NCI-H82 treated with DMSO at 0.1 percent for 48 hours (cell line): ENCODE results near the gene NT5M.

Experiments
- DNase-seq: peaks from one replicate; lab custom pipeline; 2025; ENCODE audit not compliant: unreplicated experiment; lab: John Stamatoyannopoulos, UW

The NT5M gene

DNA sequence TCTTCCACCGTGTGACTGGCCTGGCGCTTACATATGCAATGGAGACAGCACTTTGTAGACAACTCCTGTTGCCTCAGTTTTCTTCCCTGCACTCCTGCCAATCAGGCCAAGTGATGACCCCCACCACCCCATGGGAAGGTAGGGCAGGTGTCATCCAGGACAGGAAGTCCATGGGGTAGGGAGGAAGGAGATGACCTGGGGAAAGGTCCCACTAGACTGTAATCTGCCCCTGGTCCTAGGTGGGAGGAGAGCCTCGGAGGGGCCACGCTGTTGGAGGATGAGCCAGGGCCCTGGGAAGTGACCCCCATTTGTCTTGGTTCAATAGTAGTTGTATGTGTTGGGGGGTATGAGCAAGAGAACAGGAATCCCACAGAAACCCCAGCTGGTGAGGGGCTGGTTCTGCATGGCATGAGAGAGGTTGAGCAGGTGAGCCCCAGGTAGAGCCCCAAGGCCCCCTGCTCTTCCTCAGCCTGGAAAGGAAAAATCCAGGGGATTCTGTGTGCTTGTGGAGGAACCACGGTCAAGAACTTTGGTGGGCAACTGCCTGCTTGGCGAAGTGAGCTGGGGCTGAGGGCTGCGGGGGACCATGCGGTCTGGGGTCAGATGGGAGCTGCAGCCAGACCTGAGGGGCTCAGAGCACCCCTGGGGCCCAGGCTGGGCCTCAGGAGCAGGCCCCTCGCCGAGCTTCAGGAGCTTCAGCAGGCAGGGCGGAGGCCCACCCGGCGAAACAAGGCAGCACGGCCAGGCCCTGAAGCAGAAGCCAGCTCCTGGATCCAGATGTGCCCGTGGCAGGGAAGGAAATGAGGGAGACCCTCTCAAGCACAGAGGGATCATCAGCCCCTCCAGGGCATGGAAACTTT, 50.7 kb downstream of the NT5M start:
- no peak for DNase-seq

GRCh38 chr17:17354560-17355349, 51.6 kb downstream of the NT5M start:
- DNase-seq, result peak; percentile 42

GRCh38 chr17:17355426-17355825, 52.3 kb downstream of the NT5M start:
- DNase-seq, result no peak

- DNase-seq, result peak; percentile 78
Measured at GRCh38 chr17:17356149-17356930, 53.2 kb downstream of the NT5M start.

GRCh38 chr17:17356931-17357270, 53.7 kb downstream of the NT5M start:
- no peak for DNase-seq

DNA sequence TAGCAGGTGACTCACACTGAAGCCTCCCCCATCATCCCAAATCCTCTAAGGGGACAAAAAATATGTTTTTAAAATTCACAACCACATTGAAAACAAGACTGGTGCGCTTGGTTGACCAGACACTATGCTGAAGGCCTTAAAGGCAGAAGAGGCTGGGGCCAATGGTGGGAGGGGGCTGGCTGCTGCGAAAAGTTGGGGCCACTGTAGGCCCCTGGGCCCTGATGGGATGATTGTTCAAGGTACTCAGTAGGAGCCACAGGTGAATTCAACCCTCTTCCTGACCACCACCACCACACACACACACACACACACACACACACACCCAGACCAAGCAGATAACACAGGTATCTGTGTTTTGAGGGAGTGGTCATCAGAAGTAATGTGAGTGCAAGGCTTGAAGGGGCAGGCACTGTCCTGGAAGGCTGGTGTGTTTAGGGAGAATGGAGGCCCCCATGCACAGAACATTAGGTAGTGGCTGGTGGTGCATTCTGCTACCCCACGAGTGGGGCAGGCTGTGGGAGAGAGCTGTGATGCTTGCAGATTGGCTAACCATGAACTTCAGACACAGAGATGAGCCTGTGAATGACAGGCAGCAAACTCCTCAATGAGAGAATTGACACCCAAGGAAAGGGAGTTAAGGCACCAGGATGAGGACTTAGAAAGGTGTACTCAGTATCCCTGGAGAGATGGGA, 55.0 kb downstream of the NT5M start:
- no peak for DNase-seq

DNA sequence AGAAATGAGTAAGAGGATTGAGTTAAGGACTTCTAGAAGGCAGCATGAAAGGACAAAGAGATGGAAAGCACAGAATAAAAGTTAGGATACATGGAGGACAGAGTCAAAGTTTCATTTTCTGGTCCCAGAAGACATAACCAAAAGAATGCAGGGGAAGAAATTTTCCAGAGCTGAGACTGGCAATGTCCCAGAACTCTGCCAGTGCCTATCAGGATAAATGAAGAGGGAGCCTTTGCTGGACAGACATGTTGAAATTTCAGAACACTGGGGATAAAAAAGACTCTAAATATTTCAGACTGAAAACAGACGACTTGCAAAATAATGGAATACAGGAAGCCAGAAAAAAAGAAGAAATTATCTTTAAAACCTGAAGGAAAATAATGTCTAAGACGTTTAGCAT, 55.7 kb downstream of the NT5M start:
- DNase-seq, result no peak

DNA sequence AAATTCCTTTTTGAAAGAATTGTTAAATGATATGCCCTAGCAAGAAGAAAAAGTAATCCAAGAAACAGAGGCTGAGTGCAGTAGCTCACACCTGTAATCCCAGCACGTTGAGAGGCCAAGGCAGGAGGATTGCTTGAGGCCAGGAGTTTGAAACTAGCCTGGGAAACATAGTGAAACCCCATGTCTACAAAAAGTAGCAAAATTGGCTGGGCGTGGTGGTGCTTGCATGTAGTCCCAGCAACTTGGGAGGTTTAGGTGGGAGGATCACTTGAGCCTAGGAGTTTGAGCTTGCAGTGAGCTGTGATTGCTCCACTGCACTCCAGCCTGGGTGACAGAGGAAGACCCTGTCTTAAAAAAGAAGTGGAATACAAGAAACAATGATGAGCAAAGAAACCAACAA, 56.1 kb downstream of the NT5M start:
- DNase-seq, result no peak

GRCh38 chr17:17360087-17360730, 57.0 kb downstream of the NT5M start:
- DNase-seq, result no peak

DNA sequence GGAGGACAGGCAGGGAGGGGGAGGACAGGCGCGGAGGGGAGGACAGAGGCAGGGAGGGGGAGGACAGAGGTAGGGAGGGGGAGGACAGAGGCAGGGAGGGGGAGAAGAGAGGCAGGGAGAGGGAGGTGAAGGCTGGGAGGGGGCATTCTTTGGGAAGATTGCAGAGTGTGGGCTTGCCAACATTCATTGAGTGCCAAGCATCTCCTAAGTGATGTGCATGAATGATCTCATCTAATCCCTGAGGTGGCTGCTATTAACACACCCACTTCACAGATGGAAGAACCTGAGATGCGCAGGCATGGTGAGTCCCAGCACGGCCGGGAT, 58.3 kb downstream of the NT5M start:
- DNase-seq, result no peak

DNA sequence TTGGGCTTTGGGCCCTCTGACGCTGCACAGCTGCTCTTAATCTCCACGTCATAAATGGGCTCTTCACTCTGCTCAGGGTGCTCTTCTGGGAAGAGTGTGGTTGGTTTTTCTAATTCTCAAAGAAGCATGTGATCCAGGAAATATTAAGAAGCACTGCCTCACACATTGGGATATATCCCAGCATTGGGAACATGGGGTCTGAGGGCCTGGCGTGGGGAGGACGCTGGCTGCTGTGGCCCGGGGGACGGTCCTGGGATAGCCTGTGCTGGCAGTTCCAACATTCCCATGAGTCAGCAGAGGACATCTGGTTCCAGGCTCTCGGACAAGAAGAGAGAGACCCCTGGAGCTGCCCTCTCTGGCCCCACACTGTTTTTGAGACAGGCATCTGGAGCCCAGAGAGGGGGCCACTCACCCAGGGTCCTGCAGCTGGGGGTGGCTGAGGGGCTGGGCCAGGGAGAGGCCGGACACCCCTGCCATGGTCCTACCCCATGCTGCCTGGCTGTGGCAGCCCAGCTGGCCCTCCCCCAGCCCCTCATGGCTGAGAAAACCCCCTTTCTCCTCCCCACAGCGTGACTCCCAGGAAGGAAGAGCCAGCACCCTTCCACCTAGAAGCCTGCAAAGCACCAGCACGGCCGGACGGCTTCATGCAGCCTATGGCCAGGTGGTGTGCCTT, 58.8 kb downstream of the NT5M start:
- DNase-seq, result no peak

DNA sequence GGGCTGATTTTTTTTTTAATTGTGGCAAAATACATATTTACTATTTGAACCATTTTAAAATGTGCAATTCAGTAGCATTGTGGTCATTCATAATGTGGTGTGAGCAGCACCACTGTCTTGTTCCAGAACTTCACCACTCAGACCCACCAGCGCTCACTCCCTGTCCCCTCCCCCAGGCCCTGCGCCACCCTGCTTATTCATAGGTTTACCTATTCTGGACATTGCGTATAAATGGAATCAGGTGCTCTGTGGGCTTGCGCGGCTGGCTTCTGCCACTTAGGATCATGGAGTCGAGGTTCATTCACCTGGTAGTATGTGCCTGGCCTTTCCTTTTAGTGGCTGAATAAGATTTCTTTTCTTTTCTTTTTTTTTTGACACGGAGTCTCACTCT, 59.4 kb downstream of the NT5M start:
- DNase-seq, result no peak

DNA sequence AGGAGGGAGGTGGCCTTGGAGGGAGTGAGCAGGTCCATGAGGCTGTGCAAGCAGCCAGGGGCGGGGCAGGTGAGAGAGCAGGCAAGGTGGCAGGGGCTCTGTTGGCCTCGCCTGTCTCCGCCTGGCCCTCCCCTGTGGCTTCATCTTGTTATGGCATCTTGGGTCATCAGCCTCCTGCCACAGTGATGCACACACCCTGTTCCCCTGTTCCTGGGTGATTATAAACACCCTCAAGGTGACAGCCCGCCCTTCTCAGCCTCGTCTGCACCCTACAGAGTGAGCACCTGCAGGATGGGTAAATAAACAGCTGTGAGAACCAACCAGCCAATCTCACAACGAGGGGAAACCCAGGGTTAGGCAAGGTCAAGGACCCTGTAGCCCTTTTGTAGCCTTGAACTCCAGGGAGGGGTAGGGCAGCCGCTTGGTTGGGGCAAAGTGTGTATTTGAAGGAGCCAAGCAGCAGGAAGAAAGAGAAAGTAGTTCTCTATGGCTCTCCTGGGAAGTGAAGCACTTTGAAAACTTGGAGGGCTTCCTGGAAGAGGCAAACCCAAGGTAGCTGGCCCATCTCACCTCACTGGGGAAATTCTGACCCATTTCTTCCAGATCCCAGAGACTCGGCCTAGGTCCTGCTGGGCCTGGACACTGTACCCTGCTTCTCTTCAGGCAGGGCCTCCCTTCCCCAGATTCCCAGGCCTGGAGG, 60.6 kb downstream of the NT5M start:
- peak; percentile 20 for DNase-seq

DNA sequence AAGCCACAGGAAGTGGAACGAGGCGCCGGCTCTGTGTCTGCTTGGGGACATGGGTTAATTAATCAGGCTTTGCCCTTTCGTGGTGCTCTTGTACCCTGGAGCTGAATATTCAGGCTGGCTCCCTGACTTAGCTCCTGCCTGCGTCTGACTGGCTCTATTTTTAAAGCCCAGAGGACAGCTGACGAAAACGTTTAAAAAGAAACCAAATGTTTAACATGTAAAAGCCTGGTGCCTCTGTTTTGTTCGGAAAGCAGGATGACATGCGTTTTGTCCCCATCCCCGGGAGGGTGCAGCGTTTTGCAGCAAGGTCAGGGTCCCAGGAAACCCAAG, 61.1 kb downstream of the NT5M start:
- DNase-seq, result no peak

DNA sequence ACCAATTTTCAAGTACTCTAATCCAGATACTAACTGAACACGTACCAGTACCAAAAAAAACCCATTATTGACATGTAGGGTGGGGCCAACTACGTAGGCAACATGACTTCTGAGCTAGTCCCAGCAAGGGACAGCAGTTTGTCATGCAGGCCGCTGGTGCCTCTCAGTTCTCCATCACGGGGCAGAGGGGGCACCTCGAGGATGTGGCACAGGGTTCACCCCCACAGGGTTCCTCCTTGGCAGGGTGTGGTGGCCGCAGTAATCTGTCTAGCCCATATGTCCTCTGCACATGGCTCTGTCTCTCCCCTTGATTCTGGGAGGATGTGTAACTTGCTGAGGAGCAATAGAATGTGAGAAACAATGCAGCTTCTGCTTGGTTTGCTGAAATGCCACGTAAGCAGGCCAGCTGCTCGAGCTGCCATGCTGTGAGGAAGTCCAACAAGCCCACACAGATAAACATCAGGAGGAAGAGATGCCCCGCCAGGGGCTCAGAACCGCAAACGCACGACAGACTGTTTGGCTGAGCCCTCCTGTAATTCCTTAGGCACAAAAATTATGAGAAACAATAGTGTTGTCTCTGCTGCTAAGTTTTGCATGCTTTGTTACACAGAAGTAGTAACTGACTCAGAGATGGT, 62.4 kb downstream of the NT5M start:
- DNase-seq, result no peak

DNA sequence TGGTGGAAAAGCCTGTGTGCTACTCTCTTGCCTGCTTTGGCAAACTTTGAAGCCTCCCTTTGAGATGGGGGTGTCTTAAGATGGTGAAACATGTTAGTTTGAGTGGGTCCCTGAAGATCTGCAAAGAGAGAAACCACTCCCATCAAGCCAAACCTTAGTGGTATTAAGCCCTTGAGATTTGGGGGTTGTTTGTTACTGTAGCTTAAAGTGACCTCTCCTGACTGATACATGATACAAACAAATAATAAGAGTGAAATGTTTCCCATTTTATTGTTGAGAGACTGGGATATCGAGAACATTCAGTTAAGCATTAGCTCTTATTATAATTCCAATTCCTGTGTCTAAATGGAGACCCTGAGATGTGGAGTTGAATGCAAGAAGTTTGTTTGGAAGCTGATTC, 63.1 kb downstream of the NT5M start:
- DNase-seq, result no peak

- peak; percentile 42 for DNase-seq
Measured at GRCh38 chr17:17366941-17367875, 64.0 kb downstream of the NT5M start.

- no peak for DNase-seq
Measured at GRCh38 chr17:17367931-17368330, 64.8 kb downstream of the NT5M start.
